IPS-20b (cell line): Measurements from ENCODE around the gene GNA12.

ENCODE experiments used
- H3K27ac ChIP-seq: one replicate; pipeline ENCODE4 v1.5.1; 2013; ENCODE audit warnings: low read length
- H3K27me3 ChIP-seq: 2 replicates; pipeline ENCODE4 v1.6.1; 2013; ENCODE audit warnings: mild to moderate bottlenecking, low read length, inconsistent platforms; ENCODE audit not compliant: insufficient read depth
- H3K36me3 ChIP-seq: 2 replicates; pipeline ENCODE4 v1.6.1; 2013; ENCODE audit warnings: low read depth, mild to moderate bottlenecking, inconsistent platforms, low read length, moderate library complexity; ENCODE audit not compliant: insufficient read depth
- H3K4me1 ChIP-seq: 2 replicates; pipeline ENCODE4 v1.6.1; 2013; ENCODE audit warnings: mild to moderate bottlenecking, control low read depth, inconsistent platforms, low read length, moderate library complexity; ENCODE audit not compliant: insufficient read depth
- H3K4me3 ChIP-seq: 2 replicates; pipeline ENCODE4 v1.5.1; 2013; ENCODE audit warnings: mild to moderate bottlenecking, low read length, inconsistent platforms
- H3K9ac ChIP-seq: 2 replicates; pipeline ENCODE4 v1.6.1; 2013; ENCODE audit warnings: low read depth, mild to moderate bottlenecking, inconsistent platforms, low read length, moderate library complexity
- H3K9me3 ChIP-seq: 2 replicates; pipeline ENCODE4 v1.6.1; 2013; ENCODE audit warnings: mild to moderate bottlenecking, low read depth, low read length, inconsistent platforms; ENCODE audit not compliant: insufficient read depth

Gene GNA12

DNA sequence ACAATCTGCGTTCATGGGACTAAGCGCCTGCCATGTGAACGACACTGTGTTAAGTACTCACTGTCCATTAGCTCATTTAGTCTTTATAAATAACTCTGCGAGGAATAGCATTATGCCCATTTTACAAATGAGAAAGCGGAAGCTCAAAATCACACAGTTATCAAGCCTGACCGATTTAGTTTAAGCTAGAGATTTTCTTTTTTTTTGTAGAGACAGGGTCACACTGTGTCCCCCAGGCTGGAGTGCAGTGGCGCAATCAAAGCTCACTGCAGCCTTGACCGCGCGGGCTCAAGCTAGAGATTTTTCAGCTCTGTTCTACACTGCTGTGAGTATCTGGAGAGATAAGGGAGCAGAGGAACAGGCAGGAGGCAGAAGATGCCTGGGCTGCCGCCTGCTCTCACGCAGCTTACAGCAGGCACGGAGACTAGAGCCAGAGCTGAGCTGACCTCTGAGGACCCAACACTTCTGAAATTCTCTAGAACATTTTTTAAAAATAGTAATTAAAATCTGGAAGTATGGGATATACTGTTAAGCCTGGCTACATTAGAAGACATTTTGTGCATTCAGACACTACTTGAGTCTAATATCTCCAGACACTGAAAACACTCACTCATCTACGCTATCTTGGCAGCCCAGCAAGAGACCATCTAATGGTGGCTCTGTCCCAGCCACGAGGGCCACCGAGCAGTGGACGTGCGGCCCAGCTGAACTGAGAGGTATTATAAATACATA lies 38.7 kb downstream of the GNA12 start:
- H3K4me1 ChIP-seq = peaks cover 55% of the 10 kb centered on the region
- H3K9me3 ChIP-seq = no peaks in the 10 kb centered on the region

DNA sequence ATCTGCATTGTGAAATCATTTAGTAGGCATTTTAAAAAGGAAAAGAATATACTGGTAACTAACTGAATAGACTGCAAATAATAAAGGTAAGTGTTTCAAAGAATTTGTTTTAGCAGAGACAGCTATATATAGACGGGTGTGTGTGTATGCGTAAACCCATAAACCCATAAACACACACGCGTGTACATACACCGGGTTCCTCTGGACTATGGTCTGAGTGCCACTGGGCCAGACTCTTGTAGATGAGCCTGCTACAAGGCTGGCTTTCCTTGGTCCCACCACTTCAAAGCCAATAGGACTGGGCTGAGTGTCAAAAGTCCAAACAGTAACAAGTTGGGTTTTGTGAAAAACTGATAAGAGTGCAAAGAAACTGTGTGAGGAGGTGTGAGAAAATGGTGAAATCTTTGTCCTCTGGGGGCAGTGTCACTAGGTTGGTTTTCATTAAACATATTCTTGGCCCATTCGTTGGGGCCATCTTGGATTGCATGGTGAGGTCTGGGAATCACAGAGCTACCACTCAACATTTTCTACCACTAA lies 39.8 kb downstream of the GNA12 start:
- Histone ChIP-seq H3K4me3 (no peak overlapping the region), H3K9ac (no peak overlapping the region), H3K36me3 (no peaks in the 10 kb centered on the region), H3K4me1 (peaks cover 50% of the 10 kb centered on the region), H3K27ac (no peak overlapping the region), H3K27me3 (no peaks in the 10 kb centered on the region), H3K9me3 (no peaks in the 10 kb centered on the region)

More for the DNA sequence above, 38.7 kb downstream of the GNA12 start:
- no peak overlapping the region for H3K4me3 ChIP-seq
- H3K9ac ChIP-seq = no peak overlapping the region
- H3K36me3 ChIP-seq = no peaks in the 10 kb centered on the region
- H3K27me3 ChIP-seq = no peaks in the 10 kb centered on the region
- H3K27ac ChIP-seq = no peak overlapping the region

DNA sequence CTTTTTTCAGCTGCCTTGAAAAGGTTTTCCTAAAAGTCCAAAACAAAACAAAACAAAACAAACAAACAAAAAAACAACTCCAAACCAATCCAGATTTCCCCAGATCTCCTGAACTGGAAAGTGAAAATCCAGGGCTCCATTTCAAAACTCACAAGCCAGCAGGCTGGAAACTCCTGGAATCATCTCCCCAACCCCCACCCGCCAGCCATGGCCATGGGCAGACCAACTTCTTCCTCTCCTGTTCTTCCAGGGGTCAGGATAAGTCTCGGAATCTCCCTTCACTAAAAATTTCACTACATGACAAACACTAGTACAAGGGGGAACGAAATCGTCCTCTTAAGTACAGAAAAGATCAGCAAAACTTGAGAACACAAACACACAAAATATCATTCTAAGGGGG lies 40.4 kb downstream of the GNA12 start:
- Histone ChIP-seq H3K9me3 (no peaks in the 10 kb centered on the region), H3K36me3 (no peaks in the 10 kb centered on the region), H3K9ac (no peak overlapping the region; the same call in 1 of the 2 replicates), H3K27me3 (no peaks in the 10 kb centered on the region), H3K4me3 (no peak overlapping the region), H3K27ac (no peak overlapping the region), H3K4me1 (peaks cover 50% of the 10 kb centered on the region)

DNA sequence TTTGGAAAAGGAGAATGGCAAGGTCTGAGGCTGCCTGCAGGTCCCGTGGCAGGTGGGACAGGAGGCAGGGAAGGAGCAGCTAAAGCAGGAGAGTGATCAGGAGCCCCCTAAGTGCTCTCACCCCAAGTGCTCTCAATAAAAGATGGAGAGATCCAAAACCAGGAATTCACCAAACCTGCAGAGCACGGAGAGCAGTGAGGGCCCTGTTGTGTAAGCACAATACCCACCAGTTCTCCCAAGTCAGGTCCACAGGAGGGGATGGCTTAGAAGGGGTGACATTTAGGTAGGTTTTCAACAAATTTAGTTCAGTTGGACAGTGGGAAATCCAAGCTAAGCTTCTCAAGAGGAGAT lies 40.8 kb downstream of the GNA12 start:
- H3K27me3 ChIP-seq = no peaks in the 10 kb centered on the region
- H3K36me3 ChIP-seq = no peaks in the 10 kb centered on the region
- H3K9ac ChIP-seq = peak overlapping the region; percentile 52
- no peaks in the 10 kb centered on the region for H3K9me3 ChIP-seq
- H3K4me1 ChIP-seq = peaks cover 46% of the 10 kb centered on the region
- H3K27ac ChIP-seq = no peak overlapping the region
- H3K4me3 ChIP-seq = peak overlapping the region; percentile 18; the same call in 1 of the 2 replicates

DNA sequence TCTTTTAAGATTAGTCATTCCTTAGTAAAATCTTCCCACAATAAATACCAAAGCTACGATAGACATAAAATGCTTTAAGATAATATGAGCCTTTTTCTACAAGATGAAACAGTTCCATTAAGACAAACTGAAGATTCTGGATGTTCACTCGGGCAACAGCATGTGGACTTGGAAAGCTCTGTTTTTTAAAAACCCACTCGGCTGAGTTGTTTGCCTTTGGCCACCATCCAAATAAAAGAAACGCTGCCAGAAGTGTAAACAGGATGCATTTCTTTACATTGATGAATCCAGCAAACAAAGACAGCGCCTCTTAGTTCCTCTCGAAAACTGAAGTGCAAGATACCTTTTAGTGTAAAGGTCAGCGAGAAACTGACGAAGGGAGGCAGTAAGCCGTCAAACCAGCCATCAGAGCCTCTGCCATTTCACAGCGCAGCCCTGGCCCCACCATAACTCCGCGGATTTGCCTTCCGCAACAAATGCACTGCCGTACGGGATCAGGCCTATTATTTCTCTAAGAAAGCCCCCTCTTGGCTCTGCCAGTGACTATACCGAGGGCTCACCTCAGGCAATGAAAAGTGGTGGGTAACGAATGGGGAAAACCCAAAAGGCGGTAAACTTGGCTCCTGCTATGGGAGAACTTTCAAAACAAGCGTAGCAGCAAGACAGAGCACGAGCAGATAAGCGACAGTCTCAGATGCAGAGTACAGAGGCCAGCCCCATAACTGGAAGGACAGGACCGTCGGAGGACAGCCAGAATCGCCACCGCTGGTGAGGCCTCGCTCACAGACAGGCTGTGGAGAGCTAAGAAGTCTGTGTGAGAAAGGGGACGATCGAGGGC lies 41.4 kb downstream of the GNA12 start:
- H3K4me1 ChIP-seq = peaks cover 41% of the 10 kb centered on the region
- peak overlapping the region; percentile 52 for H3K9ac ChIP-seq
- no peaks in the 10 kb centered on the region for H3K36me3 ChIP-seq
- no peaks in the 10 kb centered on the region for H3K9me3 ChIP-seq
- H3K27me3 ChIP-seq = no peaks in the 10 kb centered on the region
- no peak overlapping the region for H3K27ac ChIP-seq
- H3K4me3 ChIP-seq = peak overlapping the region; percentile 18; the same call in 1 of the 2 replicates

DNA sequence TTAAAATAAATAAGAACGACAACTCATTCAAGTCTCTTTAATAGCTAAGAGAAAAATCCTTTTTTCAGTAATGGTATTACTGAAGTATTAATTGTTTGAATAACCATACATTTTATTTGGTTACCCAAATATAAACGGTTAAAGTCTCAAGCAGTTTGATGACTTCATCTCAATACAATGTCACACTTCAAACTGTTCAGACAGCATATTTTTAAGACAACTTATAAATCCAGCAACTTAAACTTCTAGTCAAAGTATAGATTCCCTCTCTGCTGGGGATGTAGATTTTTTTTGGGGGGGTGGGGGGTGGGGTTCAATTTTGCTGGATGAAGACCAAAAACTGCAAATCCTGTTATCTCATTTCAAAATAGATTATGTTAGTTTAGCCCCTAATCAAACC lies 42.0 kb downstream of the GNA12 start:
- no peak overlapping the region for H3K27ac ChIP-seq
- H3K4me3 ChIP-seq = no peak overlapping the region
- peaks cover 41% of the 10 kb centered on the region for H3K4me1 ChIP-seq
- no peaks in the 10 kb centered on the region for H3K9me3 ChIP-seq
- no peaks in the 10 kb centered on the region for H3K27me3 ChIP-seq
- H3K36me3 ChIP-seq = no peaks in the 10 kb centered on the region
- H3K9ac ChIP-seq = peak overlapping the region; percentile 52; the same call in 1 of the 2 replicates

DNA sequence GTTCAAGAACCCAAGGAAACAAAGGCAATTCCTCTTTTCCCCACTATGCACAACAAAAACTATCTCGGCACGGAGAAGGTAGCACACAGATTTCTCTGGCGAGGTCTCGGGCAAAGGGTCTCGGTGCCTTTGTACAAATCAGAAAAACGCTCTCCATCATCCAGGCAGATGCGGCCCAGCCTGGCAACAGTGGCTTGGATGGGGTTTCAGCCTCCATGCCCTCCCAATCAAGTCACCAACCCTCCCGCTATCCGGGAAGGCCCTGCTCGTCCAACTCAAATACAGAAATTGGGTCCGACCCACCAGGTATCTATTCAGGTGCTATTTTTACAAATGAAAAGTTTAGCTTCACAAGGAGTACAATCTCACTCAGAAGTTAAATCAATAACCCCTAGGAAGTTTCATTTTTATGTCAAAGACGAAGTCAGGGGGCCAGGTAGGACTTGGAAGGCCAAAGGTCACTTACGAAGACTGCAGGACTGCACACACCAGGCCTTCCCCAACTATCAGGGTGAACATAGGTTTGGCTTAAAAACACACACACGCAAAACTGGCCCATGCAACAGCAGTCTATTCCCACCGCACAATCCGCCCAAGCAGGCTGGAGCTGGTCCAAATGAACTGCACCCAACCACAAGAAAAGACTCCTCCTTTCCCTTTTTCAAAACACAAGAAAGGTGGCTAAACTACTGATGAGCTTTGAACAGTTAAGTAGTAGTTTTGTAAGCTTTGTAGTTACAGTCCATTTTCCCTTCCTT lies 43.0 kb downstream of the GNA12 start:
- H3K27me3 ChIP-seq = no peaks in the 10 kb centered on the region
- H3K36me3 ChIP-seq = no peaks in the 10 kb centered on the region
- no peak overlapping the region for H3K9ac ChIP-seq
- H3K27ac ChIP-seq = no peak overlapping the region
- H3K9me3 ChIP-seq = no peaks in the 10 kb centered on the region
- H3K4me3 ChIP-seq = no peak overlapping the region
- H3K4me1 ChIP-seq = peaks cover 41% of the 10 kb centered on the region

DNA sequence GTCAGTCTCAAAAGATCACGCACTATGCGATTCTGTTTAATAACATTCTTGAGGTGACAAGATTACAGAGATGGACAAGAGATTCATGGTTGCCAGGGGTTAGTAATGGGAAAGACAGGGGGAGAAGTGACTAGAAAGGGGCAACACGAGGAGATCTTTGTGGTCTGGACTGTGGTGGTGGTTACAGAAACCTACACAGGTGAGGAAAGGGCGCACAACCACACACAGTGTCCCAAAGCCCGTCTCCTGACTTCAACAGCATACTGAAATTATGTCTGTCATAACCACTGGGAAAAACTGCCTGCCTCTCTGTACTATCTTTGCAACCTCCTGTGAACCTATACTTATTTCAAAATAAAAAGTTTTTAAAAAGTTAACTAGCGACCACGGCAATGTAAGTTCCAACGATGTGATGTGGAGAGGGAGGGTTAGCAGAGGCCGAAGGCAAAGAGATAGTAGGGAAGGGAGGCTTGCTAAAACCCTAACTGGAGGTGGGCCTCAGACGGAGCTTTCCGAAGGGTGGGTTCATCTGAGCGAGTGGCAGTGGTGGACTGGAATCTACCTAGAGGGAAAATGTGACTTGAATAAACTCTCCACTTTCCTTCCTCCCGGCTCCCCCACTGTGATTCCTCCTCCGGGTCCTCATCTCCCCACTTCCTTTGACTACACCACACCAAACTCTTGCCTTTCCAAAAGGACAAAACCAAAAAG lies 43.7 kb downstream of the GNA12 start:
- Histone ChIP-seq H3K4me1 (peaks cover 41% of the 10 kb centered on the region), H3K27ac (no peak overlapping the region), H3K36me3 (no peaks in the 10 kb centered on the region), H3K27me3 (no peaks in the 10 kb centered on the region), H3K4me3 (no peak overlapping the region), H3K9ac (no peak overlapping the region), H3K9me3 (no peaks in the 10 kb centered on the region)

DNA sequence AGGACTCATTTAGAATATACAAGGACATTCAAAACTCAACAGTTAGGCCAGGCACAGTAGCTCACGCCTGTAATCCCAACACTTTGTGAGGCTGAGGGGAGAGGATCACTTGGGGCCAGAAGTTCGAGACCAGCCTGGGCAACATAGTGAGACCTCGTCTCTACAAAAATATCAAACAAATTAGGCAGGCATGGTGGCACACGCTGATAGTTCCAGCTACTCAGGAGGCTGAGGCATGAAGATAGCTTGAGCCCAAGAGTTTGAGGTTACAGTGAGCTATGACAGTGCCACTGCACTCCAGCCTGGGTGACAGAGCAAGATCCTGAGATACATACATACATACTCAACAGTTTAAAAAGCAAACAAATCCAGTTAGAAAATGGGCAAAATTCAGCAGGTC lies 44.9 kb downstream of the GNA12 start:
- Histone ChIP-seq H3K27ac (no peak overlapping the region), H3K4me1 (peaks cover 38% of the 10 kb centered on the region), H3K27me3 (no peaks in the 10 kb centered on the region), H3K9me3 (no peaks in the 10 kb centered on the region), H3K9ac (no peak overlapping the region), H3K36me3 (peaks cover 10% of the 10 kb centered on the region), H3K4me3 (no peak overlapping the region)

DNA sequence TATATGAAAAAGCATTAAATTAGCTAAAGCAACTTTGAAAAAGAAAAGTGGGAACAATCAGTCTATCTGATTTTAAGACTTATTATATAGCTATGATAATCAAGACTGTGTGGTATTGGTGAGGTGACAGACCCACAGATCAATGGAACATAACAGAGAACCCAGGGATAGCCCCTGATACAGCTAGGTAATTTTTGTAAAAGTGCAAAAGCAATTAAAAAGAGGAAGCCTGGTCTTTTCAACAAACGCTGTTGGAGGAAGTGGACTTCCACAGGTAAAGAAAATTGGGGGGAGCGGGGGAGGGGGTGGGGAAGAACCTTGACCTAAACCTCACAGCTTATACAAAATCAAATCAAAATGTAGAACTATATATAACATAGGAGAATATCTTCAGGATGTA lies 45.4 kb downstream of the GNA12 start:
- Histone ChIP-seq H3K27me3 (no peaks in the 10 kb centered on the region), H3K36me3 (peaks cover 16% of the 10 kb centered on the region), H3K4me1 (peaks cover 32% of the 10 kb centered on the region), H3K27ac (no peak overlapping the region), H3K9ac (no peak overlapping the region), H3K9me3 (no peaks in the 10 kb centered on the region), H3K4me3 (no peak overlapping the region)
